ENCODE data around the gene ABAT. TPM values are rescaled to one million over a fixed set of nuclear protein-coding genes. Genes with fewer than 3 reads are reported as not detected.

The ABAT gene
- total RNA-seq, 1 donor from 2014 or later: 9.8 TPM

DNA sequence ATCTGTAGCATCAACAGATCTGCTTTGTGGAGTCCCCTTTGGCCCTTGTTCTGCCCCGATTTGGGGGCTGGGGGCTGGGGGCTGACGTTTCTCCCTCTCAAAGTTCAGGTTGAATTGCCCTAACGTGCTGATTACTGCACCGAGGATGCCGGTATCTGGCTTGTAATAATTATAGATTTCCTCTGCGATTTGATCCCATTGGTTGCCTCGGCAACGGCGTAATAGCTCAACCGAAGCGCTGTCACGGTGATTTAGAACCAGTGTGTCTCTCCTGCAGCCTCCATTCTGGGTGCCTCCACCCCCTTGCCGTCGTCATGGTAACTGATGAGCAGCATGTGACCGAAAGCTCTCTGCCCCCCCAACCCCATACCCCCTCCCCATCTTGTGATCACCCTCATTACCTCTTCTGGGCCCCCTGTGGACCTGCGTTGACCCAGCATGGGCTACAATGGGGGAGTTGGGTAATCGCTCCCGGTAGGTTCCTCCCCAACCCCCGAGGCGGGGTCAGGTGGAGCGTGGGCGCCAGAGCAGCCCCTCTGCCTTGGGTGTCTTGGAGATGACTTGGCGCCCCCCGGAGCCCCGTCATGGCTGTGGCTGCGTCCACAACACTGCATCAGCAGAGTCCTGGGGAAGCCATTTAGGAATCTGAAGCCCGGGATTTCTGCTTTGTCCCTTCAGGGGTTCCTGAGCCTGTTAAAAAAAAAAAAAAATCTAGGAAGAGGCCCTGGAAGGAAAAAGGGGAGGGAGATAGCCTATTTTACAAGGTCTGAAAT lies 38.4 kb downstream of the ABAT start:
- intact Hi-C loops (cut with DNase I): no loop called here
- TF ChIP-seq, protein P1, sequence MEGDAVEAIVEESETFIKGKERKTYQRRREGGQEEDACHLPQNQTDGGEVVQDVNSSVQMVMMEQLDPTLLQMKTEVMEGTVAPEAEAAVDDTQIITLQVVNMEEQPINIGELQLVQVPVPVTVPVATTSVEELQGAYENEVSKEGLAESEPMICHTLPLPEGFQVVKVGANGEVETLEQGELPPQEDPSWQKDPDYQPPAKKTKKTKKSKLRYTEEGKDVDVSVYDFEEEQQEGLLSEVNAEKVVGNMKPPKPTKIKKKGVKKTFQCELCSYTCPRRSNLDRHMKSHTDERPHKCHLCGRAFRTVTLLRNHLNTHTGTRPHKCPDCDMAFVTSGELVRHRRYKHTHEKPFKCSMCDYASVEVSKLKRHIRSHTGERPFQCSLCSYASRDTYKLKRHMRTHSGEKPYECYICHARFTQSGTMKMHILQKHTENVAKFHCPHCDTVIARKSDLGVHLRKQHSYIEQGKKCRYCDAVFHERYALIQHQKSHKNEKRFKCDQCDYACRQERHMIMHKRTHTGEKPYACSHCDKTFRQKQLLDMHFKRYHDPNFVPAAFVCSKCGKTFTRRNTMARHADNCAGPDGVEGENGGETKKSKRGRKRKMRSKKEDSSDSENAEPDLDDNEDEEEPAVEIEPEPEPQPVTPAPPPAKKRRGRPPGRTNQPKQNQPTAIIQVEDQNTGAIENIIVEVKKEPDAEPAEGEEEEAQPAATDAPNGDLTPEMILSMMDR (IDR thresholded peaks at IDR 0.05): no peak
- H3K9me3 ChIP-seq: no peaks in the 10 kb centered on the region
- DNase-seq (no peak), ATAC-seq (no peak)
- H3K27ac ChIP-seq: no peak overlapping the region
- no peaks in the 10 kb centered on the region for H3K36me3 ChIP-seq
- H3K4me1 ChIP-seq: no peaks in the 10 kb centered on the region
- no peaks in the 10 kb centered on the region for H3K27me3 ChIP-seq
- H3K4me3 ChIP-seq: no peak overlapping the region

DNA sequence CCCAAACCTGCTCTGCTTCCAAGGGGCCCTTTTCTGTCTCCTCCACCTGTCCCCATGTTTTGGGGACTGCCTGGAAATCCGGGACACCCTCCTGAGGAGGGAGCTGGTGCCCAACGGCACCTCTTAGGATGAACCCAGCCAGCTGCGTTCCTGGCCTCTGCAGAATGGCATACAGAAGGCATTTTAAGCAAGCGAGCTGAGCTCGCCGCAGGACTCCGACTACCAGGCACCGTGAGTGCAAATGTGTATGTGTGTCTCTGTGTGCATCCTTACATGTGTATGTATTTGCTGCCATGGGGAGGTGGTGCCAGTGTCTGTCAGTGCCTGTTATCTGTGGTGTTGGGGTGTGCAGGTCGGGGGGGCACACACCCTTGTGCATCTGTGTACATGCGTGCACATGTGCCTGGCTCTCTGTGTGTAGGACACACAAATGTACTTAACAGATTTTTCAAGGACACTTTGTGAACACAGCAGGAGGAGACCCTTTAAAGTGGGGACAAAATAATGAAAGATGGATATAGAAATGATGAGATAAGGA lies 39.3 kb downstream of the ABAT start:
- ATAC-seq: no peak
- TF ChIP-seq, protein P1 (IDR thresholded peaks at IDR 0.05): no peak
- H3K27me3 ChIP-seq: no peaks in the 10 kb centered on the region
- no peak overlapping the region for H3K27ac ChIP-seq
- H3K9me3 ChIP-seq: no peaks in the 10 kb centered on the region
- H3K4me3 ChIP-seq: no peak overlapping the region
- DNase-seq: no peak
- intact Hi-C loops (cut with DNase I): no loop called here
- no peaks in the 10 kb centered on the region for H3K4me1 ChIP-seq
- H3K36me3 ChIP-seq: no peaks in the 10 kb centered on the region

DNA sequence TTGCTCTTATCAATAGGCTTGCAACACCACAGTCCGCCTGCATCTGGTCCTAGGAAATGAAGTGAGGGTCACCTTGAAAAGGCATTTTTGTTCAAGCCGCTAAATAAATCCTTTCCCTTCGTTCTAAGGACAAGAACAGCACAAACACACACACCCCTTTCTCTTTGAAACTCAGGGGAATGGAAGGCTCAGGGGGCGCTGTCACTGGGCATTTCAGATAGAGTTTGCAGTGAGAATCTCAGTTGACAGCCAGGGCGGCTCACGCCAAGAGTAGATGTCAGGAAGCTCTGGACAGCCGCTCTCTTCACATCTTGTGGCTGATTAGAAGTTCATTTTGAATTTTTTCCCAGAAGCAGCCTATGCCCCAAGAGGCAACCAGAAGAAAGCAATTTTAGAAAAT lies 39.8 kb downstream of the ABAT start:
- TF ChIP-seq, protein P1 (IDR thresholded peaks at IDR 0.05): no peak

DNA sequence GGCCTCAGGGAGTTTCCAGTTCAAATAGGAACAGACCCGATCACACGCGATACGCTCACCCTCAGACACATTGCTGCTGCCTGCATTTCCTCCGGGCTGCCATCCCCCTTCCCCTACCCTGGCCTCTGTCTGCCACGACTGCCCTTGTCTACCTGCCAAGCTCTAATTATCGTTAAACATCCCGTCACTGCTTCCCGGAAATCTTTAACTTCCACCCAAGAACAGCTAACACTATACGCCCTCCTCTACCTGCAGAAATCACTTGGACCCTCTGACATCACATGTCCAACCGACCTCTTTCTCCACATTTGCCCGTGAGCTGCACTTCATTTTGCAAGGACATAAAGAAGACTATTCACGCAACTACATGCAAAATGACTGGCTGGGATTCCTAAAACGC lies 40.4 kb downstream of the ABAT start:
- no peak for ATAC-seq

More for the DNA sequence above, 39.8 kb downstream of the ABAT start:
- no peak for ATAC-seq
- Histone ChIP-seq H3K4me3 (no peak overlapping the region), H3K4me1 (no peaks in the 10 kb centered on the region), H3K27me3 (no peaks in the 10 kb centered on the region), H3K27ac (no peak overlapping the region), H3K9me3 (no peaks in the 10 kb centered on the region), H3K36me3 (no peaks in the 10 kb centered on the region)
- intact Hi-C loops (cut with DNase I): no loop called here
- no peak for DNase-seq

DNA sequence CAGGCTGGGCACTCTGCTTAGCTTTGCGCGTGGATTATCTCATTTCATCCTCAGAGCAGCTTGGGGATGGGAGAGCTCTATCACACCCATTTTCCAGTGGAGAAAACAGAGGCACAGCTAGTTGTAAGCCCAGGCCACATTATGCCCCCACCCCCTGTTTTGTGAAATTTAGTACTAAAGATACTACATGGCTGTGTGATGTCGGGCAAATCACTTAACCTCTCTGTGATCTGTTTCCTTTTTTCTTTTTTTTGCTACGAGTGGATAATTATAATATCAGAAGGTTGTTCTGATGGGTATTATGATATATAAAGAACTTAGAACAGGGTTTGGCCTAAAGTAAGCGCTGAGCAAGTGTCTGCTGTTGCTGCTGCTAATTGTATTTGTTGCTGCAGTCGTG lies 41.6 kb downstream of the ABAT start:
- Histone ChIP-seq H3K9me3 (no peaks in the 10 kb centered on the region), H3K4me3 (no peak overlapping the region), H3K36me3 (no peaks in the 10 kb centered on the region), H3K27me3 (no peaks in the 10 kb centered on the region), H3K4me1 (no peaks in the 10 kb centered on the region), H3K27ac (no peak overlapping the region)
- DNase-seq (no peak), ATAC-seq (no peak)
- intact Hi-C loops (cut with DNase I): no loop called here
- TF ChIP-seq, protein P1 (IDR thresholded peaks at IDR 0.05): no peak

More for the DNA sequence above, 40.4 kb downstream of the ABAT start:
- H3K27me3 ChIP-seq: no peaks in the 10 kb centered on the region
- H3K9me3 ChIP-seq: no peaks in the 10 kb centered on the region
- no peak overlapping the region for H3K27ac ChIP-seq
- no peak for DNase-seq
- H3K36me3 ChIP-seq: no peaks in the 10 kb centered on the region
- TF ChIP-seq, protein P1 (IDR thresholded peaks at IDR 0.05): no peak
- H3K4me1 ChIP-seq: no peaks in the 10 kb centered on the region
- H3K4me3 ChIP-seq: no peak overlapping the region
- intact Hi-C loops (cut with DNase I): no loop called here
